Transverse colon (tissue), 4 donors: ENCODE data around the gene C2CD4A. TPM values are rescaled to one million over a fixed set of nuclear protein-coding genes. Genes with fewer than 3 reads are reported as not detected.

Source experiments
- DNase-seq: peaks from one replicate; pipeline ENCODE4 v3.0.0-alpha.2; 2019
- H3K27ac ChIP-seq, 4 donors: fragments of 200-600 bp; sonication (generic); 2 replicates each; pipeline ENCODE4 v1.5.1; 2016 to 2018; ENCODE audit warnings: inconsistent platforms in 4 of 4
- H3K27me3 ChIP-seq: fragments of 200-600 bp; sonication (generic); 2 replicates; pipeline ENCODE4 v1.5.1; 2017; ENCODE audit warnings: inconsistent platforms
- H3K36me3 ChIP-seq, 4 donors: fragments of 200-600 bp; sonication (generic); 2 replicates each; pipeline ENCODE4 v1.5.1; 2017 to 2019; ENCODE audit warnings: inconsistent platforms in 4 of 4
- H3K4me1 ChIP-seq, 4 donors: fragments of 200-600 bp; sonication (generic); 2 replicates each; pipeline ENCODE4 v1.5.1; 2017 to 2020; ENCODE audit warnings: inconsistent platforms in 4 of 4
- H3K4me3 ChIP-seq, 4 donors: fragments of 200-600 bp; sonication (generic); 1 replicate in 1 of 4; 2 replicates in 3 of 4; pipeline versions ENCODE4 v1.5.1 to v1.6.1; 2017 to 2019; ENCODE audit warnings: inconsistent platforms in 4 of 4
- H3K9me3 ChIP-seq, 2 donors: fragments of 200-600 bp; sonication (generic); 2 replicates each; pipeline ENCODE4 v1.5.1; 2017 to 2019; ENCODE audit warnings: inconsistent platforms in 2 of 2
- CTCF ChIP-seq, 5 experiments: fragments of 200-600 bp in 3 of 5; fragments of 450-650 bp in 2 of 5; sonication (generic) in 3 of 5; IDR thresholded peaks; 1 replicate in 2 of 5; 2 replicates in 3 of 5; pipeline ENCODE4 v1.5.1; 2016 to 2017; ENCODE audit warnings: antibody characterized with exemption in 5 of 5, inconsistent platforms in 3 of 5, mild to moderate bottlenecking in 2 of 5, moderate library complexity in 1 of 5
- EP300 ChIP-seq: sonication (generic); formaldehyde crosslinking; IDR thresholded peaks from one replicate; pipeline ENCODE4 v1.6.1; 2017; ENCODE audit warnings: antibody characterized with exemption, low read depth
- POLR2A ChIP-seq: fragments of 450-650 bp; IDR thresholded peaks from one replicate; pipeline ENCODE4 v1.6.1; 2016; ENCODE audit warnings: antibody characterized with exemption, mild to moderate bottlenecking, moderate library complexity
- POLR2AphosphoS5 ChIP-seq, 3 donors: sonication (generic); formaldehyde crosslinking; IDR thresholded peaks; one replicate each; pipeline ENCODE4 v1.6.1; 2016; ENCODE audit warnings: antibody characterized with exemption in 3 of 3
- WGBS, 2 donors: methylation state at CpG; one replicate each; pipeline ENCODE4 v1.1.5; 2018; ENCODE audit warnings: low coverage in 1 of 2; 5-methylcytosine and 5-hydroxymethylcytosine counted together
- in situ Hi-C, 4 donors: fragments of 200-750 bp; cut with MboI; loops; one replicate each; pipeline versions ENCODE4 v1.15.0 to v1.15.1; 2017; ENCODE audit warnings: low sequenced_read_pairs in 3 of 4, low pct_ligation_motif_present in 1 of 4, low pct_unique_long_range_greater_than_20kb in 1 of 4
- intact Hi-C: fragments of 100-400 bp; cut with DNase I; formaldehyde crosslinking; loops from one replicate; pipeline ENCODE4 v1.15.1; 2023; ENCODE audit warnings: low total_unique reads
- total RNA-seq, 4 donors: library from RNA; depleted of rRNA; stranded (reverse); fragments of >200 nt; gene quantifications; one replicate each; pipeline ENCODE4 v1.1.0, GENCODE V29; 2016

Gene C2CD4A
- total RNA-seq, result 1 to 10 TPM in 1 of 4 donors, under 1 TPM in 3; 0.14 to 2.8 (median 0.77) TPM

- in situ Hi-C loops (loop anchor here in 1 of 4 donors (10.0 kb wide), 1 partner anchor 92 kb away; no protein-coding TSS in a partner anchor), intact Hi-C loops (no loop called here)
- no peaks in the 10 kb centered on the region for H3K36me3 ChIP-seq
- peak within 1 kb of the TSS in 3 of 4 donors; percentile 36 to 76 (median 48) for H3K27ac ChIP-seq
- WGBS, 2 donors, result 4 to 8% methylated on average over 5 to 33 of the region's 33 CpGs
- no peak for TF ChIP-seq POLR2AphosphoS5 (IDR thresholded peaks at IDR 0.05)
- TF ChIP-seq CTCF (IDR thresholded peaks at IDR 0.05), result peak in 3 of 5 experiments; percentile 10 to 26 (median 16)
- H3K9me3 ChIP-seq, result no peaks in the 10 kb centered on the region
- peaks cover 15% of the 10 kb centered on the region for H3K27me3 ChIP-seq
- H3K4me1 ChIP-seq, result peaks cover 0 to 25% (median 20%) of the 10 kb centered on the region in 4 donors
- DNase-seq, result peak; percentile 83
- H3K4me3 ChIP-seq, result peak within 1 kb of the TSS; percentile 20 to 68 (median 60)
Measured at GRCh38 chr15:62066663-62067447, at the start of gene C2CD4A. TSS of gene C2CD4A (plus strand) at chr15:62066977. CDS start at chr15:62067614, 637 bp downstream.

GRCh38 chr15:62020576-62021160, 46.1 kb upstream of the C2CD4A start:
- intact Hi-C loops, result no loop called here
- DNase-seq, result no peak
- H3K36me3 ChIP-seq, result peaks cover 0 to 32% (median 3%) of the 10 kb centered on the region in 4 donors
- TF ChIP-seq POLR2AphosphoS5 (IDR thresholded peaks at IDR 0.05) (no peak), EP300 (no peak), POLR2A (no peak), CTCF (IDR thresholded peaks at IDR 0.05) (no peak)
- WGBS, 2 donors, result 94 to 100% methylated on average over 3 of the region's 3 CpGs
- in situ Hi-C loops, result no loop called here
- H3K4me3 ChIP-seq, result no peak overlapping the region
- no peaks in the 10 kb centered on the region for H3K9me3 ChIP-seq
- no peaks in the 10 kb centered on the region for H3K4me1 ChIP-seq
- H3K27me3 ChIP-seq, result no peaks in the 10 kb centered on the region
- no peak overlapping the region for H3K27ac ChIP-seq

GRCh38 chr15:62021991-62022600, 44.7 kb upstream of the C2CD4A start:
- intact Hi-C loops, result no loop called here
- Histone ChIP-seq H3K4me3 (no peak overlapping the region), H3K4me1 (no peaks in the 10 kb centered on the region), H3K27me3 (no peaks in the 10 kb centered on the region), H3K27ac (no peak overlapping the region), H3K36me3 (peaks cover 0 to 32% (median 3%) of the 10 kb centered on the region in 4 donors), H3K9me3 (no peaks in the 10 kb centered on the region)
- no peak for DNase-seq
- in situ Hi-C loops, result no loop called here
- 93 to 96% methylated on average over 3 of the region's 3 CpGs for WGBS, 2 donors
- TF ChIP-seq CTCF (IDR thresholded peaks at IDR 0.05) (peak in 1 of 5 experiments; percentile 11), EP300 (no peak)
